GM12865 (cell line): ENCODE data around the gene DHX30.

Experiments
- DNase-seq: peaks from one replicate; pipeline ENCODE4 v3.0.0; 2010; ENCODE audit warnings: low read depth
- H3K4me3 ChIP-seq: 2 replicates; pipeline ENCODE4 v1.5.1; 2011; ENCODE audit warnings: mild to moderate bottlenecking, low read depth, low read length, control low read depth
- CTCF ChIP-seq: IDR thresholded peaks from 2 replicates; pipeline ENCODE4 v1.5.1; 2011; ENCODE audit warnings: low read length, control low read depth, low read depth, inconsistent platforms; ENCODE audit not compliant: insufficient read depth; ENCODE audit errors: missing control alignments

The DHX30 gene

GRCh38 chr3:47863391-47864128 is 60.6 kb downstream of the DHX30 start:
- TF ChIP-seq CTCF, result no peak

GRCh38 chr3:47865192-47865591 is 62.3 kb downstream of the DHX30 start:
- DNase-seq, result no peak
- no peak for TF ChIP-seq CTCF
- H3K4me3 ChIP-seq, result no peak overlapping the region

More at GRCh38 chr3:47863391-47864128, 60.6 kb downstream of the DHX30 start:
- no peak overlapping the region for H3K4me3 ChIP-seq
- no peak for DNase-seq

GRCh38 chr3:47867451-47868044 is 64.6 kb downstream of the DHX30 start:
- DNase-seq, result no peak
- H3K4me3 ChIP-seq, result no peak overlapping the region
- TF ChIP-seq CTCF, result no peak

DNA sequence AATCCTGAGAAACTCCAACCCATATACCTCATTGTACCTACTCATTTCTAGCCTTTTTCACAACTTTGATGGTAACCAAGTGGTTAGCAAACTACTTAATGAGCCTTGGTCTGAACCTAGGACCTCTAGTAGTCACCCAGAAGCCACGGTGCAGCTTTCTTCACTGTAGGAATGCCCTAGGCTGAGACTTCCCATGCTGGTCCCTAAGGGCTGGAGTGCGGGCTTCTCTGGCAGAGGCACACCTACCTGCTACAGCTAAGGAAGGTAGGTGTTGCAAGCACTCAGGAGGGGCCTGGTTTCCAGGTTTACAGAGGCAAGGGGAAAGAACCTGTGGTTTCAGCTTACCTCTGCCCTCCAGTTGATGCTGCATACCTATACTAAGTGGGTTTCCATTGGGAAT is 65.4 kb downstream of the DHX30 start:
- DNase-seq, result no peak
- H3K4me3 ChIP-seq, result no peak overlapping the region
- no peak for TF ChIP-seq CTCF

GRCh38 chr3:47870156-47870555 is 67.2 kb downstream of the DHX30 start:
- TF ChIP-seq CTCF, result no peak
- no peak overlapping the region for H3K4me3 ChIP-seq
- DNase-seq, result no peak

GRCh38 chr3:47870702-47871260 is 67.8 kb downstream of the DHX30 start:
- TF ChIP-seq CTCF, result no peak
- no peak overlapping the region for H3K4me3 ChIP-seq
- no peak for DNase-seq

- no peak for TF ChIP-seq CTCF
- no peak overlapping the region for H3K4me3 ChIP-seq
- no peak for DNase-seq
These were observed 68.5 kb downstream of the DHX30 start for GRCh38 chr3:47871389-47871788.
